Smooth muscle cell (in vitro differentiated cells): ENCODE results near the gene MAPK12. TPM values are rescaled to one million over a fixed set of nuclear protein-coding genes. Genes with fewer than 3 reads are reported as not detected.

Experiments
- DNase-seq: peaks from one replicate; lab custom pipeline; 2025; ENCODE audit not compliant: unreplicated experiment; lab: John Stamatoyannopoulos, UW
- H2AFZ ChIP-seq: fragments of 200-600 bp; sonication (generic); 2 replicates; pipeline ENCODE4 v1.6.0; 2016; ENCODE audit warnings: antibody characterized with exemption, low read depth, mild to moderate bottlenecking
- H3F3A ChIP-seq: fragments of 200-600 bp; sonication (generic); 2 replicates; pipeline ENCODE4 v1.6.0; 2017; ENCODE audit warnings: antibody characterized with exemption, low read depth
- H3K27ac ChIP-seq: fragments of 200-600 bp; sonication (generic); 2 replicates; pipeline ENCODE4 v1.5.1; 2016; ENCODE audit warnings: low read depth, mild to moderate bottlenecking
- H3K27me3 ChIP-seq: fragments of 200-600 bp; sonication (generic); 2 replicates; pipeline ENCODE4 v1.6.1; 2016; ENCODE audit warnings: low read depth, mild to moderate bottlenecking
- H3K36me3 ChIP-seq: fragments of 200-600 bp; sonication (generic); 2 replicates; pipeline ENCODE4 v1.5.1; 2016; ENCODE audit warnings: low read depth
- H3K4me1 ChIP-seq: fragments of 200-600 bp; sonication (generic); 2 replicates; pipeline ENCODE4 v1.5.1; 2016; ENCODE audit warnings: low read depth
- H3K4me2 ChIP-seq: fragments of 200-600 bp; sonication (generic); 2 replicates; pipeline ENCODE4 v1.6.0; 2016; ENCODE audit warnings: mild to moderate bottlenecking
- H3K4me3 ChIP-seq: fragments of 200-600 bp; sonication (generic); 2 replicates; pipeline ENCODE4 v1.5.1; 2016; ENCODE audit warnings: mild to moderate bottlenecking
- H3K79me2 ChIP-seq: fragments of 200-600 bp; sonication (generic); 2 replicates; pipeline ENCODE4 v1.6.0; 2016; ENCODE audit warnings: low read depth, mild to moderate bottlenecking
- H3K9ac ChIP-seq: fragments of 200-600 bp; sonication (generic); 2 replicates; pipeline ENCODE4 v1.6.0; 2016; ENCODE audit warnings: low read depth
- H3K9me3 ChIP-seq: fragments of 200-600 bp; sonication (generic); replicated peaks from 2 replicates; pipeline ENCODE4 v1.5.1; 2016; ENCODE audit warnings: low read depth
- H4K20me1 ChIP-seq: fragments of 200-600 bp; sonication (generic); 2 replicates; pipeline ENCODE4 v1.6.0; 2016; ENCODE audit warnings: low read depth
- WGBS: methylation state at CpG from one replicate; pipeline ENCODE4 v1.1.7; 2016; ENCODE audit warnings: low lambda C conversion rate; 5-methylcytosine and 5-hydroxymethylcytosine counted together
- polyA plus RNA-seq: library from polyadenylated mRNA; unstranded; fragments of >200 nt; fragmentation: Nextera tagmentation; extraction: Ambion mirVana; gene quantifications from 2 replicates; pipeline ENCODE4 v1.2.1, GENCODE V29; 2016
- total RNA-seq: library from RNA; depleted of rRNA; stranded (reverse); fragments of >200 nt; gene quantifications from 2 replicates; pipeline ENCODE4 v1.2.3, GENCODE V29; 2014
- TF ChIP-seq, protein P1 (sequence below): fragments of 200-600 bp; sonication (generic); IDR thresholded peaks from 2 replicates; pipeline ENCODE4 v1.5.1; 2017; ENCODE audit warnings: borderline replicate concordance, mild to moderate bottlenecking, antibody characterized with exemption; ENCODE audit not compliant: insufficient read depth, poor library complexity, severe bottlenecking

Gene MAPK12
- total and polyA plus RNA-seq, 2 experiments from 2014 or later, result 14.9 to 26.2 TPM

DNA sequence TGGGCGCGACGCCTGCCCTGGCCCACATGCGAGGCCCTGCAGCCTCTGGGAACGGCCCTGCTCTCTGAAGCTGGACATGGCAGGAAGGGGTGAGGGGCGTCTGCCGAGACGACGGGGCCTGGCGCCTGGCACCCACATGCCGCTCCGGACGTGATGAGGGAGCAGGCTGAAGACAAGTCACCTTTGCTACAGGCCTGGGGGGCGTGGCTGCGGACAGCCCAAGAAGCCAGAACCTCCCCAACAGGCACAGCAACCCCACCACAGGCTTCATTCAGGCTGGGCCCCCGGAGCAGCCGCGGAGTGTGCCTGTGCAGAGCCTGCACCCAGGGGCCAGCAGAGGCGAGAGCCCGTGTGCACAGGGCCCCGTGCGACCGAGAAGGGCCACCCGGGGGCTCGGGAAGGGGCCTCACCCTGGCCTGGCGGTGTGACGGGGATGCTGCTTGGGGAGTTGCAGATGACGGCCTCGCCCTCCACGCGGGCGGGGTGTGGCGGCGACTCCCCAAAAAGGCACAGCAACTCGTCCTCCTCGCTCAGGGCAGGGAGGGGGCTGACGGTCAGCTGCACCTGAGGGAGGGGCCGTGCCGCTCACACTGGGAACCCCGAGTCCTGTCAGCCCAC is 25.3 kb upstream of the MAPK12 start:
- Histone ChIP-seq H3F3A (no peaks in the 10 kb centered on the region), H3K4me1 (no peaks in the 10 kb centered on the region), H3K36me3 (no peaks in the 10 kb centered on the region), H2AFZ (no peak overlapping the region), H3K79me2 (peaks cover 61% of the 10 kb centered on the region), H3K9me3 (no peaks in the 10 kb centered on the region), H3K27ac (no peak overlapping the region), H3K9ac (no peak overlapping the region), H3K4me3 (no peak overlapping the region), H3K4me2 (no peak overlapping the region), H4K20me1 (peaks cover 94% of the 10 kb centered on the region), H3K27me3 (no peaks in the 10 kb centered on the region)
- no peak for DNase-seq
- TF ChIP-seq, protein P1, sequence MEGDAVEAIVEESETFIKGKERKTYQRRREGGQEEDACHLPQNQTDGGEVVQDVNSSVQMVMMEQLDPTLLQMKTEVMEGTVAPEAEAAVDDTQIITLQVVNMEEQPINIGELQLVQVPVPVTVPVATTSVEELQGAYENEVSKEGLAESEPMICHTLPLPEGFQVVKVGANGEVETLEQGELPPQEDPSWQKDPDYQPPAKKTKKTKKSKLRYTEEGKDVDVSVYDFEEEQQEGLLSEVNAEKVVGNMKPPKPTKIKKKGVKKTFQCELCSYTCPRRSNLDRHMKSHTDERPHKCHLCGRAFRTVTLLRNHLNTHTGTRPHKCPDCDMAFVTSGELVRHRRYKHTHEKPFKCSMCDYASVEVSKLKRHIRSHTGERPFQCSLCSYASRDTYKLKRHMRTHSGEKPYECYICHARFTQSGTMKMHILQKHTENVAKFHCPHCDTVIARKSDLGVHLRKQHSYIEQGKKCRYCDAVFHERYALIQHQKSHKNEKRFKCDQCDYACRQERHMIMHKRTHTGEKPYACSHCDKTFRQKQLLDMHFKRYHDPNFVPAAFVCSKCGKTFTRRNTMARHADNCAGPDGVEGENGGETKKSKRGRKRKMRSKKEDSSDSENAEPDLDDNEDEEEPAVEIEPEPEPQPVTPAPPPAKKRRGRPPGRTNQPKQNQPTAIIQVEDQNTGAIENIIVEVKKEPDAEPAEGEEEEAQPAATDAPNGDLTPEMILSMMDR, result no peak
- WGBS, result 96% methylated on average over 36 of the region's 40 CpGs

DNA sequence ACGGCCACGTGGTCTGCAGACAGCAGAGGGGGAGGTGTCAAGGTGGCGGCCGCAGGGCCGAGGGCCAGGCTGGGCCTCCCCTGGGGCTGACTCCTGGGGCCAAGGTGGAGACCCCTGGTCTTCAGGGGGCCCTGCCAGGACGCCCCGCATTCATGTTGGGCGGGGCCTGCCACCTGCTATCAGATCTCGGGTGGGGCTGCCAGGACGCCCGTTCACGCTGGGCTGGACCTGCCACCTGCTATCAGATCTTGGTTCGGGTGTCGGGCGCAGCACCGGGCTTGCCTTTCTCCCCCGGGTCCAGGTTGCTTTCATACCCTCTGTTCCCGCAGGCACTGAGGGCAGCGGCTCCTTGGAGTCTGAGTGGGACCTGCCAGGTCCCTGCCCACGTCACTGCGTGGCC is 24.8 kb upstream of the MAPK12 start:
- Histone ChIP-seq H4K20me1 (peaks cover 94% of the 10 kb centered on the region), H3K79me2 (peaks cover 57% of the 10 kb centered on the region)
- no peak for DNase-seq

DNA sequence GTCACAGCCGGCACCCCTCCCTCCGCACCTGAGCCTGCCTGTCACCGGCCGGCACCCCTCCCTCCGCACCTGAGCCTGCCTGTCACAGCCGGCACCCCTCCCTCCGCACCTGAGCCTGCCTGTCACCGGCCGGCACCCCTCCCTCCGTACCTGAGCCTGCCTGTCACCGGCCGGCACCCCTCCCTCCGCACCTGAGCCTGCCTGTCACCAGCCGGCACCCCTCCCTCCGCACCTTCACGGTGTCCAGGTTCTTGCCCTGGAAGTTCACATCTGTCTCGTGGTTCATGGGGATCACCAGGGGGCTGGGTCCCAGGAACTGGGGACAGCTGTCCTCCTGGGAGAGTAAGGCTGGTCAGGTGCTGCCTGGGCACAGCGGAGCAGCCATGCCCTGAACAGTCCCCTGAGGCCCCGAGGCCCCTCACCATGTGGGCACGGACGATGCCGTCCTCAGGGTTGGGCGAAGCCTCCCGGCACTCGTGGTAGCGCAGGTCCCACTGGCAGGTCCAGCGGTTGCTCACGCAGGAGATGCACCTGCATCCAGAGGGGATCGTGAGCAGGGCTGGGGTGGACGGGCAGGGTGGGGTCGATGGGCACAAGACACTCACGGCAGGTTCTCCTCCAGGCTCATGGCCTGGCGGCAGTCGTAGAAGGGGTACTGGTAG is 24.2 kb upstream of the MAPK12 start:
- Histone ChIP-seq H3K9me3 (no peaks in the 10 kb centered on the region), H2AFZ (no peak overlapping the region), H3K4me3 (no peak overlapping the region), H3K79me2 (peaks cover 54% of the 10 kb centered on the region), H3K27me3 (no peaks in the 10 kb centered on the region), H3K4me2 (no peak overlapping the region), H3K27ac (no peak overlapping the region), H3K36me3 (no peaks in the 10 kb centered on the region), H3F3A (no peaks in the 10 kb centered on the region), H4K20me1 (peaks cover 94% of the 10 kb centered on the region), H3K9ac (no peak overlapping the region), H3K4me1 (no peaks in the 10 kb centered on the region)
- DNase-seq, result no peak
- TF ChIP-seq, protein P1, result no peak
- WGBS, result over 99% methylated on average over 22 of the region's 34 CpGs

More for the DNA sequence above, 24.8 kb upstream of the MAPK12 start:
- H3K36me3 ChIP-seq, result no peaks in the 10 kb centered on the region
- H3K4me1 ChIP-seq, result no peaks in the 10 kb centered on the region
- TF ChIP-seq, protein P1, result no peak
- H3K4me3 ChIP-seq, result no peak overlapping the region
- no peaks in the 10 kb centered on the region for H3K9me3 ChIP-seq
- no peaks in the 10 kb centered on the region for H3F3A ChIP-seq
- 96% methylated on average over 21 of the region's 21 CpGs for WGBS
- no peak overlapping the region for H3K27ac ChIP-seq
- H3K27me3 ChIP-seq, result no peaks in the 10 kb centered on the region
- no peak overlapping the region for H3K4me2 ChIP-seq
- H3K9ac ChIP-seq, result no peak overlapping the region
- H2AFZ ChIP-seq, result no peak overlapping the region
